PC-3 (cell line): Measurements from ENCODE around the gene SELENOM.

Experiments
- CTCF ChIP-seq: fragments of 300-600 bp; sonication (generic); conservative IDR thresholded peaks from 2 replicates; pipeline ENCODE4 v1.5.1; 2017; ENCODE audit warnings: antibody characterized with exemption, low read depth, mild to moderate bottlenecking, low read length
- EZH2 ChIP-seq: fragments of 300-600 bp; sonication (generic); IDR thresholded peaks from one replicate; pipeline ENCODE4 v1.6.1; 2017; ENCODE audit warnings: antibody characterized with exemption, mild to moderate bottlenecking, low read length; ENCODE audit not compliant: unreplicated experiment
- EZH2phosphoT487 ChIP-seq: fragments of 300-600 bp; sonication (generic); IDR thresholded peaks from 2 replicates; pipeline ENCODE4 v1.6.1; 2018; ENCODE audit warnings: mild to moderate bottlenecking, antibody characterized with exemption, low read length, borderline replicate concordance

- TF ChIP-seq CTCF (no peak), EZH2 (no peak), EZH2phosphoT487 (no peak)
Observed at GRCh38 chr22:31133911-31134310, 26.5 kb upstream of the SELENOM start.
